Measurements from ENCODE around the gene ASF1B.
A peak's percentile ranks its signal among the peaks of the same experiment; 100 is the strongest.
"Not testable (repeated sequence)": the region's sequence is repeated elsewhere in the genome, so short reads cannot be mapped to it uniquely, and the experiment has no call there.

ASF1B gene

DNA sequence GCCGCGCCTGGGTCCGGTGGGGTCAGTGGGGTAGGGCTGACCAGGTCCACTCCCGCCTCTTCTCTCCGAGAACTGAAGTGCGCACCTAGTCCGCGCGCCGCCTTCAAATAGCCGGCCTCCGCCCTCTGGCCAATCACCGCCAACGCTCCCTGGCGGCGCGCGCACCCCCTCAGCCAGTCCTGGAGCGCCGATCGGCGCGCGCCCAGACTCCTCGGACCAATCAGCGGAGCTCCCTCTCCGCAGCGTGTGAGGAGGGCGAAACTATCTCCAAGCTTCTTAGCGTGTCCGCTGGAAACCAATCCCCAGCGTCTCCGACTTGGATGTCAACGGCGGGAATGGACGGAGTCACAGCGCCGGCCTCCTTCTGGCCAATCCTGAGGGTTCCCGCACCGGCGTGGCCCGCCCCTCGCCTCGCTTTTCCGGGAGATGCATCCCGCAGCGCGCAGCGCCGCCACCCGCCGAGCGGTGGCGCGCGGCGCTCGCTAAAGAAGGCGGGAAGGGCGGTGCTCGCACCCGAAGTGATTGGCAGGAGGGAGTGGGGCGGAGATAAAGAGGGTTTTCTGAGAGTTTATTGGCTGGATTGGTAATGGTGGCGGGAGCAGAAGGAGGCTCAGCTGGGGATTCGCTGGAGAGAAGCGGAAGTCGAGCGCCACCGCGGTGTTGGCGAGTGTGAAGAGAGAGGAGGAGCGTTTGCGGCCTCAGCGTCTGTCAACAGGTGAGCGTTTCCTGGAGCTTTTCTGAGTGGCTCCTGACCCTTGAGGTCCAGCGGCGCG is at the start of gene ASF1B:
Gene ASF1B (minus strand): TSS at position 81 of the 773 bp plus-strand sequence. CDS start 133 bp downstream, outside the sequence.
- DNase-seq (ENCODE audit: low spot score): peak; percentile 99

DNA sequence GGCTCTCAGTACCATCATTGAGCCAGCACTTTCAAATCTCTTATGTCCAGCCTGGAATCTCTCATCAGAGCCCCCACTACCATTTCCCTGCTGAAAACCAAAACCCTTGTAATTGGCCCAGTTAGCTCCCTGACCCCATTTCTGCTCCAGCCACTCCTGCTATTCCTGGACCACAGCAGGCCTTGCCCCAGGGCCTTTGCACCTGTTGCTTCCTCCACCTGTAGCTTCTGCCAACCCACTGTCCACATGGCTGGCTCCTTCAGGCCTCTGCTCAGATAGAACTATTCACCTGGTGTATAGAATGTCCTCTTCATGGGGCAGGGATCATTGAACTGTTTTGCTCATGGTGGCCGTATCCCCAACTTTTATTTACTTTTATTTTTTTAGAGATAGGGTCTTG is 49.3 kb upstream of the ASF1B start:
- not testable (repeated sequence) for DNase-seq (ENCODE audit: low spot score)

DNA sequence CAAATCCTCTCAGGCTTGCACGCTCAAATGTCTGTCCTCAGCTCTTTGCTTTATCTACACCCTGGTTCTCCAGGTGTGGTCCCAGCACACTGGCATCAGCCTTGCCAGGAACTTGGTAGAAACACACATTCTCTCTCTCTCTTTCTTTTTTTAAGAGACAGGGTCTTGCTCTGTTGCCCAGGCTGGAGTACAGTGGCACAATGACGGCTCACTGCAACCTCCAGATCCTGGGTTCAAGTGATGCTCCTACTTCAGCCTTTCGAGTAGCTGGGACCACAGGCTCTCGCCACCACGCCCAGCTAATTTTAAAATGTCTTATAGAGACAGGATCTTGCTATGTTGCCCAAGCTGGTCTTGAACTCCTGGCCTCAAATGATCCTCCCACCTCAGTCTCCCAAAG is 48.8 kb upstream of the ASF1B start:
- no peak for DNase-seq (ENCODE audit: low spot score)

DNA sequence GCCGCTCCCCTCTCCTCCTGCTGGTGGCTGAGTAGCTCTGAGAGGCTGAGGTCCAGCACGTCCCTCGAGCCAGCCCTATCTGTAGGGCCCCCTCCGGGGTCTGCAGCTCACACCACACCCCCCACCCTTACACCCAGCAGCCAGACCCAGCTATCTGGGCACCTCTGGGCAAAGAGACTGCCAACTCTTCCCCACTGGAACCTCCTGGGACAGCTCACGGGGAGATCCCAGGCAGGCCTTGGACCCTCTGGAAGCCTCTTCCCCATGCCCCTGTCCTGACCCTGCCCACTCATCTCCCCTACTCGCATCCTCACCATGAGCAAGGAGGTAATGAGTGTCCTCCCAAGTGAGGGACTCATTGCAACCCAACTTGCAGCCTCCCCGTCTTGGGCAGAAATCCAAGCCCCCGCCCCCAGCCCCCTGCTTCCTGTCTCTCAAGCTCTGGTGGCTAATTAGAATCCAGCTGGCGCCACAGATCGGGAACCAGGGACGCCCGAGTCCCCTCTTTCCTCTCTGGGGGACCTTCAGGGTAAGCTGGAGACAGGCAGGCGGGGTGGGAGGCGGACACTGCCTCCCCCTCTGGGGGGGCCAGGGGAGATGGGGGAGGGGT is 47.5 kb upstream of the ASF1B start:
- DNase-seq (ENCODE audit: low spot score): no peak

DNA sequence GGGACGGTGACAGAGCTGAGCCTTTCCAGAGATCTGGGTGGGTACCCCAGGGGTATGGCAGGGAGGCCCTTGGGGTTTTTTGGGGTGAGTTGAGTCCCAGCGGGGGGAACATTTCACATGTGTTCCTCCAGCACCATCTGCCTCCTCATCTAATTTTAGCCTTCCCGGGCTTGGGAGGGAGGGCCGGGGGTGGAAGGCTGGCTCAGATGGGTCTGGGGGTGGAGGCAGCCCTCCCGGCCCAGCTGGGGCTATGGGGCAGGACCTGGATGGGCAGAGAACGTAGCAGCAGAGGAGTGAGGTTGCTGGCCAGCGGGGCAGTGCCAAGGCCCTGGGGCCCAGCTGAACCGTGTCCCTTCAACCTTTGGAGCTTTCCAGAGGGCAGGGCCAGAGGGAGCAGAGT is 46.1 kb upstream of the ASF1B start:
- no peak for DNase-seq (ENCODE audit: low spot score)

DNA sequence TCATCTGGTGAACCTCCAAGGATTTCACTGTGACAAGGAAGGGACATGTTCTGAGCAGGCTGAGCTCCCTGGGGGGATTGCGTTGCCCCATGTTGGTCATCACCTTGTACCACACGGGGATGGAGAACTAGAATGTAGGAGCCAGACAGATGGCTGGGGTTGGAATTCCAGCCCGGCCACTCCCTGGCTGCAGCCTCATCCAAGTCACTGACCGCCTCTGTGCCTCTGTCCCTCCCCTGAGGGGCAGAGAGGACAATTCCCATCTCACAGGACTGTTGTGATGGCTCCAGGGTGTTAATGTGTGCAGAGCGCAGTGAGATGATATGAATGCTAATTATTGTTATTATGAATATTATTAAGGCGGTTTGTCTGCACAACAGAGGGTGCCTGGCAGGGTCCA is 45.5 kb upstream of the ASF1B start:
- no peak for DNase-seq (ENCODE audit: low spot score)

DNA sequence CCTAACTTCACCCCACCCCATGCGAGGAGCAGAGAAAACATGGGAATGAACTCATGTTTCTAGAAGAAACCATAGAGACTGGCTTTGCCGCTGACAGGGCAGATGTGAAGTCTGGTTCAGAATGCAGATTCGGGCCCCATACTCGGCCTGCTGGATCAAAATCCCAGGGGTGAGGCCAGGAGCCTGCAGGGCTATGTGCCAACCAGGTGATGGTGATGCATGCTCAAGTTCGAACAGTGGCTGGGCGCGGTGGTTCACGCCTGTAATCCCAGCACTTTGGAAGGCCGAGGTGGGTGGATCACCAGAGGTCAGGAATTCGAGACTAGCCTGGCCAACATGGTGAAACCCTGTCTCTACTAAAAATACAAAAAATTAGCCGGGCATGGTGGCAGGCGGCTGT is 44.8 kb upstream of the ASF1B start:
- DNase-seq (ENCODE audit: low spot score): not testable (repeated sequence)

DNA sequence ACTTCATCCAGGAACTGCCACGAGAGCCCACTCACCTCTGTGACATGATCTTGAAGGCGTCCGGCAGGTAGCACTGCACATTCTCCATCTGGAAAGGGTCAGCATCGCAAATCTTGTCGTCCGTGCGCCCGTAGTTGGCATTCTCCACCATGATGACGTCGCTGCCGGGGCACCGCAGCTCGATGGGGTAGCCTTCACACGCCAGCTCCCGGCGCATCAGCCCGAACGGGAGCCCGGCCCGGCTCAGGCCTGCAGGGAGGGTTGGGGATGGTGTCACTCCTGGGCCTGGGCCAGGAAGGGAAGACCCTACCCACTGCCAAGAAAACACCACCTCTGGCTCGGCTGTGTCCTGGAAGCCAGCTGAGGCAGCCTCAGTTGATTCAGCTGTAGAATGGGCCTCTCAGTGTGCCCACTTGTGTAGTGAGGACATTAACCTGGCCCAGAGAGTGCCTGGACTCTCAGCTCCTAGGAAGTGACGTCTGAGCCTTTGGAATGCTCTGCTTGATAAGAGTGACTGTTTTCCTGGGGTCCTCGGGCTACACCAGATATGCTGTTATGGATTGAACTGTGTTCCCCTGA is 41.2 kb upstream of the ASF1B start:
- DNase-seq (ENCODE audit: low spot score): no peak

DNA sequence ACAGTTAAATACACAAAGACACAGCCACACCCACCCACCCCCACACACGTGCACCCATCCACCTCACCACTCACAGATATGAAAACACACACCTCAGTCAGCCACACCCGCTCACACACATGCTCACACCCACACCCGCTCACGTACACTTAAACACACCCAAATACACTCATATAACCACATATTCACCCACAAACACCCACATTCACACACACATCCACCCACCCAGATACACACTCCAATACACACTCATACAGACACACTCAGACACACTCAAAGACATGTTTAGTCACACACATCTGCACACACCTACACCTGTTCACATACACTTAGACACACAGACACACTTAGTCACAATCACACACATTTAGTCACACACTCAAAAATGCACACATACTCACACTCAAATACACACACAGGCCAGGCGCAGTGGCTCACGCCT is 39.0 kb upstream of the ASF1B start:
- no peak for DNase-seq (ENCODE audit: low spot score)

DNA sequence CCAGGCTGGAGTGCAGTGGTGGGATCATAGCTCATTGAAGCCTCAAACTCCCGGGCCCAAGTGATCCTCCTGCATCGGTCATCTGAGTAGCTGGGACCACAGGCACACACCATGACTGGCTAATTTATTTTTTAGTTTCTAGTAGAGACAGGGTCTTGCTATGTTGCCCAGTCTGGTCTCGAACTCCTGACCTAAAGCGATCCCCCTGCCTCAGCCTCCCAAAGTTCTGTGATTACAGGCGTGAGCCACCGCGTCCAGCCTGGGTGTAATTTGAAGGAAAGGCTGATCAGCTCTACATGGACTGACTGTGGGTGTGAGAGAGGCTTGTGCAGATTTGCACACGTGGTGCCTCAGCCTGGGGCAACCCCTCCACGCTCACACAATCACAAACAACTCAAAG is 38.5 kb upstream of the ASF1B start:
- DNase-seq (ENCODE audit: low spot score): no peak

DNA sequence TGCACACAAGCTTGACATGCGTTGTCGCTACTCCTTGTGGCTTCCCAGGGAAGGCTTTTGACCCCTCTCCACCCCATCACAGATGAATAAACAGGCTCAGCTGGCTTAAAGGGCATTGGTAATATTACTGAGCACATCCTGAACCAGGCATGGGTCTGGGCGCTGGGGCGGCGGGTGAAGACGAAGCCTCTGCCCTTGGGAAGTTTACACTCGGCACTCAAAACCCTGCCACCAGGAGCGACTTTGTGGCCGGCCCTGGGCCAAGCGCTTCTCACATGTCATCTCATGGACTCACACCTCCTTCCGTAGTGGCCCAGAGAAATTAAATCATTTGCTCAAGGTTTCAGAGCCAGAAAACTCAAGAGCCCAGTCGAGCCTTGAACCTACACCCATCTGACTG is 32.6 kb upstream of the ASF1B start:
- DNase-seq (ENCODE audit: low spot score): no peak

DNA sequence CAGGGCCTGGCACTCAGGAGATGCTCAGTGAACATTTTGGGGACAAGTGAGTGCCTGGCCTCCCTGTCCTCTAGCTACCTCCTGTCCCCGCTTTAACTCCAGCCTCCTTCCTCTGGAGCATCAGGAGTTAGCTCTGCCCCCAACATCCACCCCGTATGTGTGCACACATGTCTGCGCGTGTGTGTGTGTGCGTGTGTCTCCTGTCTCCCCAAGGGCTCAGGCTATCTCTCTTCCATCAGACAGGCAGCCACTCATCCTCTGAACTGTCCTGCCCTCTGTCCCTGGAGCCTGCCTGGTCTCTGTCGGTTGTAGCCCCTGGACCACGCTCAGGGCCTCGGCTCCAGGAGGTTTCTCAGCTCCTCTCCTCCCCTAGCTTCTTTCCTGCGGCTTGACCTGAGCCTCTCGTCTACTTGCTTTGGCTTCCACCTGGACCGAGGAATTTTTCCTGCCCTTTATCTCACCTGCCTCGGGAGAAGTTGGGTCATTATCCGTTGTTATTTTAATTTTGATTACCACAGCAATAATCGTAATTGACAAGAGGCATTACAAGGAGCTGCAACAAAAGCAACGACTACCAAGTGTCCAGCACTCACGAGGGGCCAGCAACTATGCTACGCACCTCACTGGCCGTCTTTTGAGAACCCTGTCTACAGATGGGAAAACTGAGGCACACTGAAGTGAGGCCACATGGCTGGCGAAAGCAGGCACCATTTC is 32.0 kb upstream of the ASF1B start:
- DNase-seq (ENCODE audit: low spot score): no peak

DNA sequence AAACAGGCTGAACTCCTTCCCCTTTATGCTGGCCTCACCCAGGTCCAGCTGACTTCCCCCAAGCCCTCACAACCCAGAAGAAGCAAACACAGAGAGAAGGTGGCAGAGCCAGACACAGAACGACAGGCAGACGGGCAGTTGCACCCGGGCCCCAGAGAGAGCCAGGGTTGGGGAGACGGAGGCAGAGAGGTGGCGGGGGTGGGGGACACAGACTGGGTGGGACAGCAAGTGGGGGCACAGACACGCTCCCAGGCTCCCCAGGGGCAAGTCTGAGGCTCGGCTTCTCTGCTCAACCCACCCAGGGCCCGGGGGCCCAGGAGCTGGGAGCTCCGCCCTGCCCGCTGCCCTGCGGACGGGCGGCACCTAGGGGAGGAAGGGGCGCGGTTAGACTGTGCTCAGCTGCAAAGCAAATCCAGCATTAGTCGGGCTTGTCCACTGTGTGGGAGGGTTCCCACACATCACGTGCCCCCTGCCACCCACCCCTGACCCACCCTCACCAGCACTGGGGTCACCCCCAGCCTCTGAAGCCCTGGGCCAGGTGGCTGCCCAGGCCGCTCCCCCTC is 31.3 kb upstream of the ASF1B start:
- DNase-seq (ENCODE audit: low spot score): no peak

DNA sequence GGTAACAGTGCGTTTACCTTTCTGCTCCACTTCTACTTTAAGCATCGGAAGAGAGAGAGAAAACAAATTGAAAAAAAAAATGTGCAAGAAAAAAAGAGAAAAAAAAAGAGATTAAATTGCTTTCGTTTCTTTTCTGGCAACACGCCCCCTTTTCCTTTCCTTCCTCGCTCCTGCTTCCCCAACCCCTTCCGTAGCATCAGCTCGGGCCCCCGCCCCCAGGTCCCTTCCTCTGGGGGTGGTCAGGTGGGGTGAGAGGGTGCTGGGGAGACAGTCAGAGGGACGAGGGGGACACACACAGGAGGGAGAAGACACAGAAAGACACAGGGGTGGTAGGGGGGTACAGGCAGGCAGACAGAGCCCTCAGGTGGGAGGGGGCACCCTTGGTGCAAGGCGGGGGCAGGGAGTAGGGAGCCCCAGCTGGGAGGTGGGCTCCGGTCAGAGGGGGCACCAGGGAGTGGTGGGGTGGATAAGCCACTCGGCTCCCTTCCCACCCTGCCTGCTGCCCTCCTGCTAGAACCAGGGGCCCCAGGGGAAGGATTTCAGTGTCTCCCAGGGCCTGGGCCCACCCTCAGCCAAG is 30.7 kb upstream of the ASF1B start:
- DNase-seq (ENCODE audit: low spot score): no peak

DNA sequence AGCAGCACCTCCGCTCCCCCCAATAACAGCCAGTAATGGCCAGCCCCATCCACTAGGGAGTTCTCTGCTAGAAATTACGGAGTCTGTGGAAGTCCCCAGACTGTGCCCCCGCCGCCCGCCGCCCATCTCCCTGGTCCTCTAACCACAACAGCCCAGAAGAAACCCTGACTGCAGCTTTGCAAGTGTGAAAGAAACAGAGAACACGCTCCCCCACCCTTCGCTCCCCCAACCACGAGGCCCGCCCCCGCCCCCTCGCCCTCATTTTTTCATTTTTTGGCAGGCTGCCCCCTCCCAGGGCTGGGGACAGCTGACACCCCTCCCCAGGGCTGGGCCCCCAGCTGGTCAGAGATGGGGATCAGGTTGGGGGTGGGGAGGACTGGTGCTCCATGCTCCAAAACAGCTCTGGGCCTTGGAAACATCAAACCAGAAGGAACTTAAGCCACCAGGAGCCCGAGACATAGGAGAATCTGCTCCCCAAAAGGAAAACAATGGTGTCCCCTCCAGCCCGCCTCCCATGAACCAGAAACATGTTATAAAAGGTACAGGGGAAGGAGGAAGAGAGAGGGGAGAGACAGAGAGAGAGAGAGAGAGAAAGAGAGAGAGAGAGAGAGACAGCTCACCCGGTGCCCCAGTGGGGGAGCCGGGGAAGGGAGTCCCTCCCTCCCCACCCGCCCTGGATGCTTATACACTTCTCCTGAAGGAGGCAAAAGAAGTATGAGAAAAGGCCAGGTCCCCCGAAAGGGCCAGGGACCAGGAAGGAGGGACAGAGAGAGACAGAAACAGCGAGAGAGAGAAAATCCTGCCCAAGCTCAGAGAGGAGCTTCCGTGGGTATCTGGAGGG is 29.8 kb upstream of the ASF1B start:
- no peak for DNase-seq (ENCODE audit: low spot score)

DNA sequence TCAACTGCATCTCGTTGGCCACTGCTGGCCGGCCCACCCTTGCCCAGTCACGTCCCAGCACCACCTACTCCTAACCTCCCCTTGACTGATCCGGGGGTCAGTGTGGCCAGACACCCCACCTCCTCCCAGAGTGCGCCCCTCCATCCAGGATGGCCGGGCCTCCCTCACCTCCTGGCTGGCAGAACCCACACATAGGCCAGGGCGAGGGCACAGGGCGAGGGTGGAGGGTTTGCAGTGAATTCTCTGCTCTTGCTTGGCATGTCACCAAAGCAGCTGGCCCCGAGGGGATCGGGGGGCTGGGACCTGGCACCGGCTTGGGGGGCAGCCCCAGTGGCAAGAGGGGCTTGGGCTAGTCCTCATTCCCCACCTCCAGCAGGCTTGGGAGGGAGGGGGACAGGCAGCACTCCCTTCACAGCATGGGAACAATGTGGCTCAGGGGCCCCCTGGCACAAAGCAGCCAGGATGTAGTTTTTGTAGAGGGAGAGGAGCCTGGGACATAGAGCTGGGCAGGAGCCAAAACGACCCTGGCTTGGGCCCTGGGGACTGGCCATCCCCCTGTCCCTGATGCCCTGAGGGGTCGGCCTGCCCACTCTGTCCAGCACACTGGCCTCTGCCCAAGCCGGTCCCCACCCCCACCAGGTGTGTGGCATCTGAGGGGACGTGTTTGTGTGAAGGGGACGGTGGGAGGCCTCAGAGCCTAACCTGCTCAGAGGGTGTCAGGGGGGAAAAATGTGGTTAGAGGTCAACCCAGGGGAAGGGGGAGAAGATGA is 28.5 kb upstream of the ASF1B start:
- no peak for DNase-seq (ENCODE audit: low spot score)

DNA sequence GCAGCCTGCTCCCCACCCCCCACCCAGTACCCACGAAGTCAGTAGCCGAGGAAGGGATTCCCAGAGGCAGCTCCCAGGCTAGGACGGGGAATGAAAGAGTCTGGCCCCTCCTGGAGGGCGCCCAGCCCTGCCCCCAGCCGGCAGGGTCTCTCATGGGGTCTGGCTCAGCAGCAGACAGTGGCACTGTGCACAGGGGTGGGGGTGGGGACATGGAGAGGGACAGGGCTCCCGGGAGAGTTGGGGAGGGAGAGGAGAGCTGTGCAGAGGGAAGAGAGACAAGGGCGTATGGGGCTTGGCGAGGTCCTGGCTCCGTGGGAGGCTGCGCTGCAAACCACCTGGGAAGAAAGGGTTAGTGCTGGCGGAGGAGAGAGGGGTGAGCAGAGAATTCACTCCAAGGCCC is 27.7 kb upstream of the ASF1B start:
- no peak for DNase-seq (ENCODE audit: low spot score)

DNA sequence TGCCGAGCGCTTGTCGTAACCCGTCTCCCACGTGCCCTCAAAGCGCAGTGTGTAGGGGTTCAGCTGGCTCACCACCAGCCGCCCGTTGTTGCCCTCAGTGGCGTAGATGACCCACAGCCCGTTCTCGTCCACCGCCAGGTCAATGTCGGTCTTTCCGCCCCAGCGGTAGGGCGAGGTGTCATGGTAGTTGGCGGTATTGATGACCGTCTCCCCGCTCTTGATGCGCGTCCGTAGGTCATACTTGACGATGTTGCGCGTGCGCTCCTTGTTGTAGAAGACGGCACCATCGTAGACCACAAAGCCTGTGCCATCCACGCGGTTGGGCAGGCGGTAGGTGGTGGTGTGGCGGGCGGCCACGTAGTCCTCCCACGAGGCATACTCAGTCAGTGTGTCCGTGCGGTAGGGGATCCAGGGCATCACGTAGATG is 26.5 kb upstream of the ASF1B start:
- no peak for DNase-seq (ENCODE audit: low spot score)

DNA sequence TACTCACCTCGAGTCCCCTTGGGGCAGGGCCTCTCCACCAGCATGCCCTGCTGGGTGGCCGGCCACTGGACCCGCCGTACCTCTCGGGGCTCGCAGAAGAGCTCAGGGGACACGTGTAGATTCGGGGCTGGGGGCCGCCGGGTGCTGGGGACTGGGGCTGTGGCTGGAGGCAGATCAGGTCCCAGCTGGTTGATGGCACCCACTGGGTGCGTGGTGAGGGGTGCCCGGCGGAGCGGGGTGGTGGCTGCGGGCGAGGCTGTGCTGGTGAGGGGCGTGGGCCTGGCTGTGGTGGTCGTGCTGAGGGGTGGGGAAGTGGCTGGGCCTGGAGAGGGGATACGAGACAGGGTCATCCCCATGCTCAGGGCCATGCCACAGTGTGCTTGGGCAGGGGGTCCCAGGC is 24.9 kb upstream of the ASF1B start:
- no peak for DNase-seq (ENCODE audit: low spot score)

DNA sequence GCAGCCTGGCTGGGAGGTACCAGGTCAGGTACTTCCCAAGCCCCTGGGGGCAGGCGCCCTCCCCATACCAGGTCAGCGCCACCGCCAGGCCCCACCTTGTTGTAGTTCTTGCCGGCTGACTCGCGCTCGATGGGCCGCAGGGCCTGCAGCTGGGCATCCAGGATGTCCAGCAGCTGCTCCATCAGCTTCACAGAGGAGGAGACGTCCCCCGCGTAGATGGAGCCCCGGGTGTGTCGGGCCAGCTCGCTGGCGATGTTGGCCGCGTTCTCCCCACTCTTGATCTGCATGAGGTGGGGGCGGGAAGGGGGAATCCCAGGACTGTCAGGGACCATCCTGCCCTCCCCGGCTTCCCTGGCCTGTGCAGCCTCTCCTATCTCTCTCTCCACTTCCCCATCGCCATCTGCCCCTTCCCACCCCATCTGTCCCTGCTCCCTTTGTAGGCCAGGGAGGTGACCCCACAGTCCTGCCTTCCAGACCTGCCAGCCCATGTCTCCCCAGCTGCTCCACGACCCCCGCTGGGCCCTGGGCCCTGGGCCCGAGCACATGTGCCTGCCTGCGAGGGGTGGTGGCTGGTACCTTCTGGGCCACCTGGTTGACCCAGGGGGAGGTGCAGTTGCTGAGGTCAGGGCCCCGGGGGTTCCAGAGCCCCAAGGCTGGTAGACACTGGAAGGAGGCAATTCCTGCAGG is 23.8 kb upstream of the ASF1B start:
- no peak for DNase-seq (ENCODE audit: low spot score)
